HEK293T (cell line): ENCODE data around the gene LARP1B.

Experiments
- ARNT ChIP-seq: fragments of 450-650 bp; IDR thresholded peaks from 2 replicates; pipeline ENCODE4 v1.6.1; 2017; ENCODE audit warnings: mild to moderate bottlenecking
- NFRKB ChIP-seq: fragments of 450-650 bp; IDR thresholded peaks from 2 replicates; pipeline ENCODE4 v1.6.1; 2016; ENCODE audit warnings: mild to moderate bottlenecking, moderate library complexity
- SUZ12 ChIP-seq: fragments of 450-650 bp; IDR thresholded peaks from 2 replicates; pipeline ENCODE4 v1.6.1; 2016; ENCODE audit warnings: mild to moderate bottlenecking

DNA sequence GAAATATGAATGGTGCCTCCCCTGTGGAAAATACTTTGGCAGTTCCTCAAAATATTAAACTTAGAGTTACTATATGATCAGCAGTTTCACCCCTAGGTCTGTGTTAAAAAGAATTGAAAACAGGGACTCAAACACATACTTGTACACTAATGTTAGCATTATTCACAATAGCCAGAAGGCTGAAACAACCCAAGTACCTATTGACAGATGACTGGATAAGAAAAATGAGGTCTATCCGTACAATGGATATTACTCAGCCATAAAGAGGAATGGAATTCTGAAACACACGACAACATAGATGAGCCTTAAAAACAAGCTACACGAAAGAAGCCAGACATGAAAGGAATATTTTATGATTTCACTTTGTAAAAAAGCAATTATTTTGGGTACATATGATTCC, 171.6 kb downstream of the LARP1B start:
- TF ChIP-seq NFRKB, result no peak
- no peak for TF ChIP-seq ARNT
- TF ChIP-seq SUZ12, result no peak
